Epidermal melanocyte (primary cell): Measurements from ENCODE around the gene HOXA3.
A peak's percentile ranks its signal among the peaks of the same experiment; 100 is the strongest.

Experiments used
- DNase-seq: peaks from one replicate; pipeline ENCODE4 v3.0.0; 2011; ENCODE audit warnings: low spot score; ENCODE audit not compliant: insufficient read length

Gene HOXA3

GRCh38 chr7:27178366-27178765 is 26.0 kb upstream of the HOXA3 start:
- no peak for DNase-seq

DNA sequence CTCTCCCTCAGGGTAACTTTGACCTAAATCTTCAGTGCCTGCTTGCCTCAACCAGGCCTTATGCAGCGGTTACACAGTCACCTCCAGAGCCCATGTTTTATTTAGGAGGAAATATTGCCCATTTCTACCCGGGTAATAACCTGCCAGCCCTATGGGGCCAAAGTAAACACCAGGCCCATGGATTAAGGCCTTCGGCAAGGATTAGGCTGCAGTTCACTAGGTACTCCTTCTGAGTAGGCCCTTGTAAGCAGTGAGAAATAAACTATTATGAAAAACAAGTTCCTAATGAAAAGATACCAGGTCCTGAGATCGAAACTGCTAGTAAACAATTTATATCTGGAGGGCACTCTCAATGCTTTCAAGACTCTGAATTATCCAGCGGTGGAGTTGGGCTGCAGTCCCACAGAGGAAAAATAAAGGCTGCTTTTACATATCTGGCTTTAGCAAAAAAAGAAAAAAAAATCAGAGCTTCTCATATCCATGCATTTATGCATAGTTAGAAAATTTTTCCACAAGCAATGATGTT is 25.5 kb upstream of the HOXA3 start:
- peak; percentile 85 for DNase-seq

DNA sequence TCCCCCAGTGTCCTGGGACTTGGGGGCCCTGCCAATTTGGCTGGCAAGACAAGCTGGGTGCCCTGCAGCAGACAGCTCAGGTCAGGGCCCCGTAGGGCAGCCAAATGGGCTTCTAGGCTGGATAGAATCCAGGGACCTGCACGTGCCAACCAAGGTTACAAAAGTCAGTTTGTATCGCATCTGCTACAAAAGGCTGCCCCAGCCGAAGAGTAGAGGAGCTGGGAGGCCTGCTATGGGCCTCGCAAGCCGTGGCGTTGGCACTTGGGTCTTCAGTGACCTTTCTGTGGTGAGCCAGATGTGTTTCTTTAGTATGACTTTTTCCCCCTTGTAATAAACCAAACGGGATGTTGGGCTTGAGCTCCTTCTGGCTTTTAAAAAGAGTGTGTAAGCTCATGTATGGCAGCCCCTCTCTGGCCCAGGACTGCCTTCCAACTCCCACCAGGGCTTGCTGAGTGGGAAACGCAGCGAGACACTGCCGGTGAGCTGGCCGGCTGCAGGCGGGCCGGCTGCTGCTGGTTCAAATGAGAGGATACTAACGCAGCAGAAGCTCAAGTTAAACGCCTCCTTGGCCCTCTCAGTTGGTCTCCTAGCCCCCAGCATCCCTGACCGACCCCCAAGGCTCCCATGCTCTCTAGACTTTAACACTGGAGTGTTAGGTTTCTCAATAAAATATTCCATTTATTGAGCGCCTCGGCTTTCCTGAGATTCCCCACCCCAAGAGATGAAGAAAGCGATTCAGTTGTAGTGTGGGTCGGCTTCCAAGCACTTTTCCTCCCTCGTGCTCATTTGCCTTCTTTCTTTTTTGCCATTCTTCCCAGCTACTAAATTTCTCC is 24.8 kb upstream of the HOXA3 start:
- no peak for DNase-seq

- DNase-seq = no peak
Measured at GRCh38 chr7:27176524-27176845, 24.1 kb upstream of the HOXA3 start.

- DNase-seq = no peak
Measured at GRCh38 chr7:27175626-27176523, 23.5 kb upstream of the HOXA3 start.

- DNase-seq = no peak
Measured at GRCh38 chr7:27174874-27175625, 22.7 kb upstream of the HOXA3 start.

- no peak for DNase-seq
Measured at GRCh38 chr7:27173956-27174873, 21.8 kb upstream of the HOXA3 start, which contains the start of gene HOXA10. HOXA10 (minus strand) TSS chr7:27174320; CDS start chr7:27174306, 14 bp downstream.

DNA sequence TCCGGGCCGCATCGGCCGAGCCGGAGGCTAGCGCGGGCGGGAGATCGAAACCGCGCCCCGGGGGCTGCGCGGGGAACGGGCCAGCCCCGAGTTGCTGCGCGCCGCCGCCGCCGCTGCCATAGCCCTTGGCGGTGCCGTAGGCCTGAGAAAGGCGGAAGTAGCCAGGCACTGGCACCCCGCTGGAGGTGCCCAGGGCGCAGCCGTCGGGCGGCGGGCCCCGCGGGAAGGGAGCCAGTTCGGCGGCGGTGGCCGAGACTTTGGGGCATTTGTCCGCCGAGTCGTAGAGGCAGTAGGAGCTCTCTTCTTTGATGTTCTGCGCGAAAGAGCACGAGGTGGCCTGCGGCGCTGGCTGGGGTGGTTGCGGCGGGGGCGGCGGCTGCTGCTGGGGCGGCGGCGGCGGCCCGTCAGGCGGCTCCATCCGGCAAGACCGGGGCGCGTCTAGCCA is 21.1 kb upstream of the HOXA3 start:
- DNase-seq = no peak

DNA sequence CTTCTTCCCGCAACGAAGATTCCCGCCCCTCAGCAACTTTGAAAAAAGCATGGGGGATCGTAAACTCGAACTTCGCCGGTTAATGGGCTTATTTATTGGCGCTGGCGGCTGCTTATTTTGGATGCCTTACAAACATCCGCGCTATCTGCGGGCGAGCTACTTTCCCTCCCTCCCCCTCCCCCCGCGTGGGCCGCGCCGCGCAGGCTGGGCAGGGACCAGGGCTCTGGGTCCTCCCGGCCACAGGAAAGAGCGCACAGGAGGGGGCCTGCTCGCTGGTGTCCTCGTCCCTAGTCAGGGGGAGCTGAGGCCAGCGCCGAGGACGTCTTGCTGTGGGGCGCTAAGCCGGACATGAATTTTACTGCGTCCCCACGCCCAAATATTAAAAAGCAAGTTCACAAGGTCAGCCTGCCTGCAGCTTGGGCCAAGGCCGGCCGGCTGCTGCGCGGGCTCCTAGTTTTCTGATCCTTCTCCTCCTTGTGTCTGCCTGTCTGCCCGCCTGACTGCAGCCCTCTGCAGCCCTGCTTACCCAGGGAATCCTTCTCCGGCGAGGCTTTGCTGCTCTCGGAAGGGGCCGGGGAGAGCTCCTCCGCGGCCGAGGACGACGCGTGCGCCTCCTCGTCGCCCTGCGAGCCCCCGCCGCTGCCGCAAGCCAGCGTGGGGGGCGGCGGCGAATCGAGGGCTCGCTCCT is 20.6 kb upstream of the HOXA3 start:
- DNase-seq = no peak

DNA sequence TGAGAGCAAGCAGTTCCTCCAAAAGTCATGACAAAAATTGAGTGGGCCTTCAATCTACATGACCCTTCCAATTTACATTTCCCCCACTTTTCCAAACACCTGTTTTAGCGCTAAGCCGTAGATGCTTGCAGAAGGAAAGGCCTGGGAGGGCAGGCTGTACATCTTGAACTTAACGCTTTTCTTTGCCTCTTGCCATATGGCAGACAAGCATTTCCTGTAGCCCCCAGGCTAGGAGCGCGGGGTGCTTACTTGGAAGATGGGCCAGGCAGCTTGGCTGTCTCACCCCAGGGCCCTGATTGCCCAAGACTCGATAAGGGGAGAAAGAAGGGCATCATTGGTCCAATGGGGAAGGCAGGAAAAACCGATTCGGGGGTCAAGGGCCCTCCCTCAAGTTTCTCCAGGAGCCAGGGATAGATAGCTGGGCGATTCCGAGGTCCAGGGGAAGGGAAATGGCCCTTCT is 20.0 kb upstream of the HOXA3 start:
- no peak for DNase-seq

DNA sequence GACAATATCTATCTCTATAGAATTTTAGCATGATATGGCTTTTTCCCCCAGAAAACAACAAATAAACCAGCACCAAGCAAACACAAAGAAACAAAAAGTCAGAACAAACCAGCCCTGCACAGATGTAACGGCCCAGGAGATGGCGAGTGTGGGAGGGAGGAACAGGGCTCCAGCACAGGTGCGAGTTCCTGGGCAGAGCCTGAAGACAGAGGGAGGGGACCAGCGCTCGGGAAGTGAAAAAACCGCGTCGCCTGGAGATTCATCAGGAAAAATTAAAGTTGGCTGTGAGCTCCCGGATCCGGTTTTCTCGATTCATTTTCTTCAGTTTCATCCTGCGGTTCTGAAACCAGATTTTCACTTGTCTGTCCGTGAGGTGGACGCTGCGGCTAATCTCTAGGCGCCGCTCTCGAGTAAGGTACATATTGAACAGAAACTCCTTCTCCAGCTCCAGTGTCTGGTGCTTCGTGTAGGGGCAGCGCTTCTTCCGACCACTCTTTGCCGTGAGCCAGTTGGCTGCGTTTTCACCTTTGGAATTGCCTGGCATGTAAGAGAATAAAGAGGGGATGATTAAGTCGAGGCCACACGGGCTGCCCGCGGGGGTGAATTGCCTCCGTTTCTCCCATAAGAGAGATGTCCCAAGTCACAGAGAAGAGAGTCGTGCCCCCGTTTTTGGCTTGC is 19.4 kb upstream of the HOXA3 start:
- no peak for DNase-seq

DNA sequence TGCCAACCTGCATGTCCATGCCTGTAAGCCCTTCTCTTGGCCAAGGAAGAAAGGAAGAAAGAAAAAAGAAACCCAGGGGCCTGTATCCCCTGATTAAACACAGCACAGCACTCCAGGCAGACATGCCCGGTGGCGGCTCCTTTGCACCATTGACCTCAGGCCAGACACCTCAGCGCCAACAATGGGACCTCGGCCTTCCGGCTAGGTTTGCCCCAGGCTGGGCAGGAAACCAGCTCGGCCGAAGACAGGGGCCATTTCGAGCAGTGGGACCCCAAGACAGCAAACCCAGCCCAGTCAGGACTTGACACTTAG is 18.9 kb upstream of the HOXA3 start:
- no peak for DNase-seq

DNA sequence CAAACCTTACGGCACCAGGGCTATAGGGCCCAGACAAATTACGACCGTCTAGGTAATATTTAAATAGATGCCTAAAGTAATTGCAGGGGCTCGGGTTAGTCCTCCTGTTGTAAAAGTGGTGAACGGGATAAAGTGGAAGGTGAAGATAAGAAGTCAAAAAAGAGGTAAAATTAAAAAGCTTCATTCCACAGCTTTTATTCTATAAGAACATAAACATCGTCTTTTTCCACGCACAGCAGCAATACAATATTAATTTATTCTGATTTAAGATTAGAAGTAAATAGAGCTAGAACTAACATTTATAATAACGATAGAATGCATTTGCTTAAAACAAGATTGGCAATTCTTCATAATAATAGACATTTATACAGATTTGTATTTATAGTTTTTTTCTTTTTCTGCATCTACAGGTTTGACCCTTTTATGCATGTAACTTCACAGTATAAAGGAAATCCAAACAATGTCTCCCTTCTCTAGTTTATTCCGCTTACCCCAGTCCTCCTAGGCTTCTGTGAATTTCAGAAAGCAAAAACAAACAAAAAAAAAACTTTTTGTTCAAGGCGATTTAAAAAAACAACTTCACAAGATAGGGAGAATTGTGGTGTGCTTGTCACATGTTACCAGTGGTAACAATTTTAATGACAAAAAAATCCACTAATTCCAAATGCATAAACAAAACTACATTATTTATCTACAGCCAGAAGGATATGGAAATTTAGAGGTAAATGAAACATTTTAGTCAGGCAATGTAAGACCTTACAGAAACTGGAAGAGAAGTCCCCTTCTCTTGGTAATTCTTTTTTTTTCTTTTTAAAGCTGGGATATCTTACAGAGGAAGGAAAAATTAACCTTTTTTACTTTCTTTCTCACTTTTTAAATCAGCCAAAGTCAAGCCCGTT is 18.3 kb upstream of the HOXA3 start:
- no peak for DNase-seq

DNA sequence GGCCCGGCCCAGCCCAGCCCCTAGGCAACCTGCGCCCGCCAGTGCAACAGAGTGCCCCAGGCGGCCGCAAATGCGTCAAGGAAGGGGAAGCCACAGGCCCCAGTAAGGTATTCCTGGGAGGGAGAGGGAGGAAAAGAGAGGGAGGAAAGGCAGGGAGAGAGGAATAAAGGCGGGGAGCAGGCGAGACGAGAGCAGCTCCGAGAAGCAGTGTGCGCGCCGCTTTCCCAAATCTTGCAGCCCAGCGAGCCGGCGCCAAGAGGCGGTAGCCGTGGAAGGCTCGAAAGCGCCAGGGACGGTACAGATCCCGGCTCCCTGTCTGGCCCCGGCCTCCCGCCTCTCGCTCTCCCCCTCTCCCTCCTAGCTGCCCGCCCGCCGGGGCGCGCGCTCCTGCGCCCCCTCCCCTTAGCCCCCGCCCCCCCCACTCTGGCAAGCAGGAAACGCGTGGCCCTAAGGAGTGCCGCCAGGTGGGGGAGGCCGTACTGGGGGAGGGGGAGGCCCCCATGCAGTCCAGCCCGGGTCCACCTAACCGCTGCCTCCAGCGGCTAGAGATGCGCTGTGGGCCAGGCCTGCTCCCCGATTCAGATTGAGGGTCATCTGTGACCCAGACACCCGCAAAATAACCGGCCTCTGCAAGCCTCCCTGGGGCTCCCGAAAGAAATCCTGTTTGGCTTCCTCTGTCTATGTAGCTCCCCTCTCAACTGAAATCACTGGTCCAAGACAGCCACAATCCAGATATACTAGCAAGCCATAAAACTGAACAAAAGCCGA is 17.5 kb upstream of the HOXA3 start:
- DNase-seq = no peak

GRCh38 chr7:27168265-27168947 is 16.0 kb upstream of the HOXA3 start:
- no peak for DNase-seq

DNA sequence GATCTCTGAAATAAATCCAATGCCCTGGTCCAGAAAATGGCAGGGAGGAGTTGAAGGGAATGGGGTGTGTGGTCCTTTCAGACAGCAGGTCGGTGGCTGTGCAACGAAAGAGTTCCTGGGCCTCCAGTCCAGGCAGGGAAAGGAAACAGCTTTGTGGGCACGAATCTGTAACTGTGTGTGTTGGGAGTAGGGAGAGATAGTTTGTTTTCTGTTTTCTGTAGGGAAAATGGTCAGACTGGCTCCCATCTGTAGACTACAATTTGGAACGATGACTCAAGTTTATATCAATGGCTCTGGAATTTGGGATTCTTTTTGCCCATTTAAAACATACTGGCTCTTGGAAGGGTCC is 15.5 kb upstream of the HOXA3 start:
- no peak for DNase-seq
